ENCODE data around the gene ARL4A. TPM values are rescaled to one million over a fixed set of nuclear protein-coding genes. Genes with fewer than 3 reads are reported as not detected.

Gene ARL4A
- total RNA-seq, 1 donor from 2014 or later = 58.2 TPM

- no peaks in the 10 kb centered on the region for H3K27me3 ChIP-seq
- H3K9me3 ChIP-seq = peaks cover 4% of the 10 kb centered on the region
- H3K36me3 ChIP-seq = no peaks in the 10 kb centered on the region
- intact Hi-C loops (cut with DNase I) = no loop called here
- TF ChIP-seq POLR2A (IDR thresholded peaks at IDR 0.05) (no peak), POLR2AphosphoS5 (IDR thresholded peaks at IDR 0.05; ENCODE audit: insufficient read depth in 1 of 2, low read depth in 1 of 2) (no peak)
- TF ChIP-seq, protein P1, sequence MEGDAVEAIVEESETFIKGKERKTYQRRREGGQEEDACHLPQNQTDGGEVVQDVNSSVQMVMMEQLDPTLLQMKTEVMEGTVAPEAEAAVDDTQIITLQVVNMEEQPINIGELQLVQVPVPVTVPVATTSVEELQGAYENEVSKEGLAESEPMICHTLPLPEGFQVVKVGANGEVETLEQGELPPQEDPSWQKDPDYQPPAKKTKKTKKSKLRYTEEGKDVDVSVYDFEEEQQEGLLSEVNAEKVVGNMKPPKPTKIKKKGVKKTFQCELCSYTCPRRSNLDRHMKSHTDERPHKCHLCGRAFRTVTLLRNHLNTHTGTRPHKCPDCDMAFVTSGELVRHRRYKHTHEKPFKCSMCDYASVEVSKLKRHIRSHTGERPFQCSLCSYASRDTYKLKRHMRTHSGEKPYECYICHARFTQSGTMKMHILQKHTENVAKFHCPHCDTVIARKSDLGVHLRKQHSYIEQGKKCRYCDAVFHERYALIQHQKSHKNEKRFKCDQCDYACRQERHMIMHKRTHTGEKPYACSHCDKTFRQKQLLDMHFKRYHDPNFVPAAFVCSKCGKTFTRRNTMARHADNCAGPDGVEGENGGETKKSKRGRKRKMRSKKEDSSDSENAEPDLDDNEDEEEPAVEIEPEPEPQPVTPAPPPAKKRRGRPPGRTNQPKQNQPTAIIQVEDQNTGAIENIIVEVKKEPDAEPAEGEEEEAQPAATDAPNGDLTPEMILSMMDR (IDR thresholded peaks at IDR 0.05) = no peak
- no peak overlapping the region for H3K27ac ChIP-seq
- no peak overlapping the region for H3K4me3 ChIP-seq
- DNase-seq (ENCODE audit: extremely low spot score in 2 of 2) = no peak
- H3K4me1 ChIP-seq = peaks cover 10% of the 10 kb centered on the region
Observed at GRCh38 chr7:12705878-12706277, 18.4 kb downstream of the ARL4A start.

- Histone ChIP-seq H3K4me3 (no peak overlapping the region), H3K27ac (no peak overlapping the region), H3K36me3 (no peaks in the 10 kb centered on the region), H3K27me3 (no peaks in the 10 kb centered on the region), H3K9me3 (no peaks in the 10 kb centered on the region), H3K4me1 (peaks cover 10% of the 10 kb centered on the region)
- DNase-seq (ENCODE audit: extremely low spot score in 2 of 2) = no peak
- intact Hi-C loops (cut with DNase I) = no loop called here
- TF ChIP-seq, protein P1 (IDR thresholded peaks at IDR 0.05) = no peak
- peak in 1 of 2 donors; percentile 26 for TF ChIP-seq POLR2AphosphoS5 (IDR thresholded peaks at IDR 0.05; ENCODE audit: insufficient read depth in 1 of 2, low read depth in 1 of 2)
Observed at GRCh38 chr7:12706900-12707536, 19.6 kb downstream of the ARL4A start.

DNA sequence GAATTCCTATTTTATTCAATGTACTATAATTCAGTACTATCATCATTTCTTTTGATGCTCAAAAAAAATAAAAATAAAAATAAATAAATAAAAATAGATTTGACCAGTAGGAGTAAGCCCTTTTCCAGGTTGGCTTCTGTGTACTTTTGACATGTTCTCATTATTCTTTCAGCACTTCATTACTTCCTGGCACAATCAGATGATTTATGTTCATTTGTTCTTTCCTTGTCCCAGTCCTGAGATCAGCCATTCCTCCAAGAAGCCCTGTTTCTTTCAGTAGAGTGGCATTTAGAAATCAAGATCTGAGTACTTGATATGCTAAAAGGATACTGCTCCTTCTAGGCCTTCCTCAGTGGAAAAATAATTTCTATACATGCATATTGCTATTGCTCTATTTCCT is 20.9 kb downstream of the ARL4A start:
- TF ChIP-seq, protein P1 (IDR thresholded peaks at IDR 0.05) = no peak
- no peak for TF ChIP-seq POLR2AphosphoS5 (IDR thresholded peaks at IDR 0.05; ENCODE audit: insufficient read depth in 1 of 2, low read depth in 1 of 2)
- TF ChIP-seq POLR2A (IDR thresholded peaks at IDR 0.05) = no peak
- peaks cover 10% of the 10 kb centered on the region for H3K4me1 ChIP-seq

GRCh38 chr7:12709726-12710502 is 22.5 kb downstream of the ARL4A start:
- H3K9me3 ChIP-seq = no peaks in the 10 kb centered on the region
- no peak overlapping the region for H3K4me3 ChIP-seq
- intact Hi-C loops (cut with DNase I) = no loop called here
- TF ChIP-seq POLR2A (IDR thresholded peaks at IDR 0.05) (no peak), POLR2AphosphoS5 (IDR thresholded peaks at IDR 0.05; ENCODE audit: insufficient read depth in 1 of 2, low read depth in 1 of 2) (peak in 1 of 2 donors; percentile 11)
- H3K4me1 ChIP-seq = peaks cover 14% of the 10 kb centered on the region
- H3K27me3 ChIP-seq = no peaks in the 10 kb centered on the region
- no peak for DNase-seq (ENCODE audit: extremely low spot score in 2 of 2)
- no peak overlapping the region for H3K27ac ChIP-seq
- no peaks in the 10 kb centered on the region for H3K36me3 ChIP-seq

More for the DNA sequence above, 20.9 kb downstream of the ARL4A start:
- DNase-seq (ENCODE audit: extremely low spot score in 2 of 2) = no peak
- Histone ChIP-seq H3K9me3 (no peaks in the 10 kb centered on the region), H3K27ac (no peak overlapping the region), H3K27me3 (no peaks in the 10 kb centered on the region), H3K36me3 (no peaks in the 10 kb centered on the region), H3K4me3 (no peak overlapping the region)
- intact Hi-C loops (cut with DNase I) = no loop called here

DNA sequence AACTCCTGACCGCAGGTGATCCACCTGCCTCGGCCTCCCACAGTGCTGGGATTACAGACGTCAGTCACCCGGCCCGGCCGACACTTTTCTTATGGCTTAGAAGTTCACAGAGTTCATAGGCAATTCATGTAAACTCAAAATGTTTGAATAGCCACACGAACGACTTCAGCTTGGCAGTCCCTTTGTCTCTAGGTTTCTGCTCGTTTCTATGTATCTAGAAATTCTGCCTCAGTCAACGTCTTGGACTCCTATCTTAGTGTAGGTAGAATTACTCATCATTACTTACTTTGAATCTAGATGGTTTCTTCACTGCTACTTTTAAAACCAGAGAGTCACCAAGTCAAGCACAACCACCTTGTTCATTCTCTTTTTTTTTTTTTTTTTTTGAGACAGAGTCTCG is 23.7 kb downstream of the ARL4A start:
- H3K27ac ChIP-seq = no peak overlapping the region

More for the DNA sequence above, 23.7 kb downstream of the ARL4A start:
- no peak for TF ChIP-seq POLR2AphosphoS5 (IDR thresholded peaks at IDR 0.05; ENCODE audit: insufficient read depth in 1 of 2, low read depth in 1 of 2)
- TF ChIP-seq, protein P1 (IDR thresholded peaks at IDR 0.05) = no peak
- no peak overlapping the region for H3K4me3 ChIP-seq
- H3K27me3 ChIP-seq = no peaks in the 10 kb centered on the region
- DNase-seq (ENCODE audit: extremely low spot score in 2 of 2) = no peak
- H3K4me1 ChIP-seq = peaks cover 25% of the 10 kb centered on the region
- H3K9me3 ChIP-seq = no peaks in the 10 kb centered on the region
- intact Hi-C loops (cut with DNase I) = no loop called here
- no peaks in the 10 kb centered on the region for H3K36me3 ChIP-seq

All from vagina (tissue), 2 donors.